WTC11 (cell line): Measurements from ENCODE around the gene CUL9. TPM values are rescaled to one million over a fixed set of nuclear protein-coding genes. Genes with fewer than 3 reads are reported as not detected.
A peak's percentile ranks its signal among the peaks of the same experiment; 100 is the strongest.

ENCODE experiments used
- ATAC-seq: fragments of 200-7000 bp; cut with Tn5 transposase; 2 replicates; pipeline ENCODE4 v1.10.0; 2021; ENCODE audit warnings: mild to moderate bottlenecking, moderate library complexity
- CTCF ChIA-PET: fragments of 300-600 bp; sonication (Branson Sonifier 250); formaldehyde crosslinking; loops from one replicate; lab custom pipeline; 2021; ENCODE audit warnings: antibody characterized with exemption; lab: Charles Lee
- POLR2A ChIA-PET: fragments of 350-600 bp; sonication (Branson Sonifier 250); formaldehyde crosslinking; loops from one replicate; lab custom pipeline; 2021; ENCODE audit warnings: antibody characterized with exemption; lab: Charles Lee
- DNase-seq: peaks from one replicate; pipeline ENCODE4 v3.0.0; 2021; ENCODE audit warnings: low spot score
- H3K27ac Mint-ChIP-seq: 2 replicates; pipeline ENCODE4 v1.8.0; 2021; ENCODE audit warnings: mixed read lengths
- H3K27me3 Mint-ChIP-seq: 2 replicates; pipeline ENCODE4 v1.8.0; 2021; ENCODE audit warnings: low read depth, mild to moderate bottlenecking, moderate library complexity, mixed read lengths
- H3K36me3 Mint-ChIP-seq: 2 replicates; pipeline ENCODE4 v1.8.0; 2021; ENCODE audit warnings: mixed read lengths
- H3K4me1 Mint-ChIP-seq: 2 replicates; pipeline ENCODE4 v1.8.0; 2022; ENCODE audit warnings: mixed read lengths
- H3K4me3 Mint-ChIP-seq: 2 replicates; pipeline ENCODE4 v1.8.0; 2021; ENCODE audit warnings: mild to moderate bottlenecking, moderate library complexity, mixed read lengths
- H3K9me3 Mint-ChIP-seq: 2 replicates; pipeline ENCODE4 v1.8.0; 2021; ENCODE audit warnings: mixed read lengths
- ATF1 ChIP-seq: sonication (generic); formaldehyde crosslinking; IDR thresholded peaks from 2 replicates; pipeline ENCODE4 v1.8.1; 2023; ENCODE audit warnings: mild to moderate bottlenecking, moderate library complexity, missing genetic modification reagents
- ATF3 ChIP-seq: sonication (generic); formaldehyde crosslinking; conservative IDR thresholded peaks from 2 replicates; pipeline ENCODE4 v1.8.1; 2022; ENCODE audit warnings: mild to moderate bottlenecking, missing genetic modification reagents
- CBFB ChIP-seq: sonication (generic); formaldehyde crosslinking; IDR thresholded peaks from 2 replicates; pipeline ENCODE4 v1.8.1; 2022; ENCODE audit warnings: mild to moderate bottlenecking, low read depth, missing genetic modification reagents
- CDX4 ChIP-seq: fragments of 250-450 bp; sonication (Bioruptor Pico); IDR thresholded peaks from 2 replicates; pipeline ENCODE4 v1.9.0; 2021; ENCODE audit warnings: moderate library complexity, mild to moderate bottlenecking, inconsistent platforms, borderline replicate concordance
- ELF4 ChIP-seq: sonication (generic); formaldehyde crosslinking; IDR thresholded peaks from 2 replicates; pipeline ENCODE4 v1.8.1; 2022; ENCODE audit warnings: low read depth, mild to moderate bottlenecking, moderate library complexity, missing genetic modification reagents
- EMX1 ChIP-seq: fragments of 250-450 bp; sonication (Bioruptor Pico); IDR thresholded peaks from 2 replicates; pipeline ENCODE4 v1.8.0; 2021; ENCODE audit warnings: mild to moderate bottlenecking
- FOXJ3 ChIP-seq: sonication (generic); formaldehyde crosslinking; IDR thresholded peaks from 2 replicates; pipeline ENCODE4 v1.9.0; 2021; ENCODE audit warnings: missing genetic modification reagents, mild to moderate bottlenecking, borderline replicate concordance
- FOXP4 ChIP-seq: sonication (generic); formaldehyde crosslinking; IDR thresholded peaks from 2 replicates; pipeline ENCODE4 v1.8.0; 2022; ENCODE audit warnings: mild to moderate bottlenecking, missing genetic modification reagents
- GRHL2 ChIP-seq: fragments of 250-450 bp; sonication (Bioruptor Pico); IDR thresholded peaks from 2 replicates; pipeline ENCODE4 v1.8.0; 2022; ENCODE audit warnings: mild to moderate bottlenecking, moderate library complexity; ENCODE audit not compliant: insufficient replicate concordance, severe bottlenecking
- IRF2 ChIP-seq: sonication (generic); formaldehyde crosslinking; IDR thresholded peaks from 2 replicates; pipeline ENCODE4 v1.8.0; 2022; ENCODE audit warnings: low read depth, missing genetic modification reagents, borderline replicate concordance
- MYBL2 ChIP-seq: sonication (generic); formaldehyde crosslinking; IDR thresholded peaks from 2 replicates; pipeline ENCODE4 v1.8.1; 2023; ENCODE audit warnings: mild to moderate bottlenecking, moderate library complexity, missing genetic modification reagents
- NFATC4 ChIP-seq: fragments of 250-450 bp; sonication (Bioruptor Pico); IDR thresholded peaks from 2 replicates; pipeline ENCODE4 v1.9.0; 2021; ENCODE audit warnings: mild to moderate bottlenecking
- NFE2L1 ChIP-seq: sonication (generic); formaldehyde crosslinking; IDR thresholded peaks from 2 replicates; pipeline ENCODE4 v1.8.1; 2023; ENCODE audit warnings: missing genetic modification reagents
- NFYB ChIP-seq: sonication (generic); formaldehyde crosslinking; conservative IDR thresholded peaks from 2 replicates; pipeline ENCODE4 v1.8.0; 2022; ENCODE audit warnings: low read depth, missing genetic modification reagents
- NR2C2 ChIP-seq: sonication (generic); formaldehyde crosslinking; IDR thresholded peaks from 2 replicates; pipeline ENCODE4 v1.8.0; 2022; ENCODE audit warnings: mild to moderate bottlenecking, missing genetic modification reagents
- OVOL2 ChIP-seq: fragments of 250-450 bp; sonication (Bioruptor Pico); IDR thresholded peaks from 2 replicates; pipeline ENCODE4 v1.9.0; 2021; ENCODE audit warnings: mild to moderate bottlenecking, borderline replicate concordance
- RORB ChIP-seq: fragments of 250-450 bp; sonication (Bioruptor Pico); IDR thresholded peaks from 2 replicates; pipeline ENCODE4 v1.9.0; 2021; ENCODE audit warnings: mild to moderate bottlenecking
- SMAD3 ChIP-seq: sonication (generic); formaldehyde crosslinking; IDR thresholded peaks from 2 replicates; pipeline ENCODE4 v1.8.0; 2022; ENCODE audit warnings: missing genetic modification reagents, mild to moderate bottlenecking, borderline replicate concordance
- SMAD4 ChIP-seq: sonication (generic); formaldehyde crosslinking; IDR thresholded peaks from 2 replicates; pipeline ENCODE4 v1.8.0; 2022; ENCODE audit warnings: mild to moderate bottlenecking, missing genetic modification reagents
- TEAD4 ChIP-seq: sonication (generic); formaldehyde crosslinking; IDR thresholded peaks from 2 replicates; pipeline ENCODE4 v1.8.0; 2022; ENCODE audit warnings: mild to moderate bottlenecking, missing genetic modification reagents
- ZBTB43 ChIP-seq: sonication (generic); formaldehyde crosslinking; IDR thresholded peaks from 2 replicates; pipeline ENCODE4 v1.8.1; 2023; ENCODE audit warnings: mild to moderate bottlenecking, missing genetic modification reagents
- ZNF532 ChIP-seq: fragments of 250-450 bp; sonication (Bioruptor Pico); IDR thresholded peaks from 2 replicates; pipeline ENCODE4 v1.9.0; 2021; ENCODE audit warnings: mild to moderate bottlenecking, borderline replicate concordance
- total RNA-seq: library from RNA; stranded (reverse); gene quantifications from 3 replicates; pipeline ENCODE4 v1.2.3, GENCODE V29; 2021

Gene CUL9
- total RNA-seq, 1 experiment from 2014 or later, result 15.2 TPM

GRCh38 chr6:43253401-43253800, 71.4 kb downstream of the CUL9 start:
- peaks cover 13% of the 10 kb centered on the region for H3K27me3 Mint-ChIP-seq
- TF ChIP-seq TEAD4 (CRISPR knock-in tag), result no peak
- TF ChIP-seq FOXJ3, result no peak
- H3K4me3 Mint-ChIP-seq, result no peak overlapping the region
- ATAC-seq, result no peak
- ChIA-PET POLR2A (no interaction called here), CTCF (no interaction called here)
- DNase-seq, result no peak
- H3K36me3 Mint-ChIP-seq, result no peaks in the 10 kb centered on the region
- H3K4me1 Mint-ChIP-seq, result peaks cover 26% of the 10 kb centered on the region
- no peaks in the 10 kb centered on the region for H3K9me3 Mint-ChIP-seq
- no peak overlapping the region for H3K27ac Mint-ChIP-seq

GRCh38 chr6:43254138-43254817, 72.3 kb downstream of the CUL9 start:
- POLR2A ChIA-PET, result no interaction called here

More at GRCh38 chr6:43254138-43254817, 72.3 kb downstream of the CUL9 start:
- Mint-ChIP-seq H3K36me3 (no peaks in the 10 kb centered on the region), H3K27ac (peak overlapping the region; percentile 57; the same call in 1 of the 2 replicates), H3K4me3 (no peak overlapping the region), H3K9me3 (no peaks in the 10 kb centered on the region), H3K27me3 (peaks cover 7% of the 10 kb centered on the region), H3K4me1 (peaks cover 26% of the 10 kb centered on the region)
- CTCF ChIA-PET, result interaction anchor here (1.1 kb wide), 1 partner anchor 9 kb away, joined by 3 read pairs; no protein-coding TSS in a partner anchor
- DNase-seq (no peak), ATAC-seq (no peak)
- no peak for TF ChIP-seq OVOL2 (CRISPR knock-in tag)
- TF ChIP-seq GRHL2 (CRISPR knock-in tag), result no peak
- TF ChIP-seq CDX4, result no peak
- TF ChIP-seq EMX1 (CRISPR knock-in tag), result no peak
- TF ChIP-seq ELF4, result no peak
- TF ChIP-seq SMAD4 (CRISPR knock-in tag), result no peak
- TF ChIP-seq ATF3 (CRISPR knock-in tag), result no peak
- TF ChIP-seq RORB, result no peak
- TF ChIP-seq IRF2 (CRISPR knock-in tag), result no peak
- no peak for TF ChIP-seq NFYB (CRISPR knock-in tag)
- TF ChIP-seq ZNF532 (CRISPR knock-in tag), result no peak
- TF ChIP-seq SMAD3 (CRISPR knock-in tag), result no peak
- TF ChIP-seq NFATC4, result no peak
- no peak for TF ChIP-seq NFE2L1 (CRISPR knock-in tag)
- TF ChIP-seq CBFB, result no peak
- TF ChIP-seq ATF1 (CRISPR knock-in tag), result no peak
- no peak for TF ChIP-seq ZBTB43 (CRISPR knock-in tag)
- no peak for TF ChIP-seq NR2C2 (CRISPR knock-in tag)
- TF ChIP-seq FOXP4, result no peak
- TF ChIP-seq MYBL2 (CRISPR knock-in tag), result no peak
